Calu3 (cell line): Measurements from ENCODE around the gene EGFL7. TPM values are rescaled to one million over a fixed set of nuclear protein-coding genes. Genes with fewer than 3 reads are reported as not detected.

Experiments used
- BruUV-seq: library from RNA; stranded (reverse); fragments of 400-500 nt; replicated peaks from 2 replicates; lab custom pipeline; 2021; lab: Mats Ljungman, UMichigan
- CTCF ChIA-PET: fragments of 300-600 bp; sonication (Branson Sonifier 250); formaldehyde crosslinking; loops from one replicate; lab custom pipeline; 2022; ENCODE audit warnings: antibody characterized with exemption; lab: Charles Lee
- DNase-seq: peaks from one replicate; pipeline ENCODE4 v3.0.0; 2022
- H3K27ac Mint-ChIP-seq: one replicate; pipeline ENCODE4 v1.8.0; 2022; ENCODE audit warnings: mixed read lengths; ENCODE audit not compliant: unreplicated experiment
- H3K27me3 Mint-ChIP-seq: one replicate; pipeline ENCODE4 v1.8.0; 2022; ENCODE audit warnings: mixed read lengths; ENCODE audit not compliant: unreplicated experiment
- H3K36me3 Mint-ChIP-seq: one replicate; pipeline ENCODE4 v1.8.0; 2022; ENCODE audit warnings: mild to moderate bottlenecking, moderate library complexity, mixed read lengths; ENCODE audit not compliant: insufficient read depth, unreplicated experiment
- H3K4me1 Mint-ChIP-seq: one replicate; pipeline ENCODE4 v1.8.0; 2022; ENCODE audit warnings: mild to moderate bottlenecking, low read depth, mixed read lengths; ENCODE audit not compliant: unreplicated experiment
- H3K4me3 Mint-ChIP-seq: one replicate; pipeline ENCODE4 v1.8.0; 2022; ENCODE audit warnings: mild to moderate bottlenecking, low read depth, moderate library complexity, mixed read lengths; ENCODE audit not compliant: unreplicated experiment
- H3K9me3 Mint-ChIP-seq: one replicate; pipeline ENCODE4 v1.8.0; 2022; ENCODE audit warnings: low read depth, mixed read lengths; ENCODE audit not compliant: unreplicated experiment
- CTCF ChIP-seq: fragments of 200-600 bp; IDR thresholded peaks from one replicate; pipeline ENCODE4 v1.8.0; 2022; ENCODE audit warnings: antibody characterized with exemption; ENCODE audit not compliant: unreplicated experiment
- intact Hi-C: fragments of 100-400 bp; cut with micrococcal nuclease; formaldehyde crosslinking; loops from one replicate; pipeline ENCODE4 v1.10.0; 2022; ENCODE audit not compliant: unreplicated experiment
- total RNA-seq: library from RNA; stranded (reverse); gene quantifications from 2 replicates; pipeline ENCODE4 v1.2.3, GENCODE V29; 2022

The EGFL7 gene
- total RNA-seq, 1 experiment from 2014 or later: 1.3 TPM

GRCh38 chr9:136712690-136713544 is 50.2 kb downstream of the EGFL7 start:
- H3K27me3 Mint-ChIP-seq: peaks cover 12% of the 10 kb centered on the region
- H3K9me3 Mint-ChIP-seq: no peaks in the 10 kb centered on the region
- CTCF ChIA-PET: interaction anchor here (0.6 kb wide), 1 partner anchor 59 kb away, joined by 5 read pairs; no protein-coding TSS in a partner anchor
- DNase-seq: no peak
- intact Hi-C loops: no loop called here
- H3K4me3 Mint-ChIP-seq: peak overlapping the region; percentile 24
- H3K27ac Mint-ChIP-seq: no peak overlapping the region
- no peak for TF ChIP-seq CTCF
- no peaks in the 10 kb centered on the region for H3K36me3 Mint-ChIP-seq
- H3K4me1 Mint-ChIP-seq: no peaks in the 10 kb centered on the region
- BruUV-seq: no TSS peak

GRCh38 chr9:136713550-136713949 is 50.8 kb downstream of the EGFL7 start:
- CTCF ChIA-PET: interaction anchor here (0.6 to 0.9 kb wide), 2 partner anchors 15 to 59 kb away, joined by 3 to 5 read pairs; no protein-coding TSS in a partner anchor
- no TSS peak for BruUV-seq
- H3K4me1 Mint-ChIP-seq: no peaks in the 10 kb centered on the region
- no peaks in the 10 kb centered on the region for H3K36me3 Mint-ChIP-seq
- peaks cover 12% of the 10 kb centered on the region for H3K27me3 Mint-ChIP-seq
- H3K4me3 Mint-ChIP-seq: peak overlapping the region; percentile 24
- intact Hi-C loops: no loop called here
- TF ChIP-seq CTCF: no peak
- no peaks in the 10 kb centered on the region for H3K9me3 Mint-ChIP-seq
- no peak for DNase-seq
- no peak overlapping the region for H3K27ac Mint-ChIP-seq

DNA sequence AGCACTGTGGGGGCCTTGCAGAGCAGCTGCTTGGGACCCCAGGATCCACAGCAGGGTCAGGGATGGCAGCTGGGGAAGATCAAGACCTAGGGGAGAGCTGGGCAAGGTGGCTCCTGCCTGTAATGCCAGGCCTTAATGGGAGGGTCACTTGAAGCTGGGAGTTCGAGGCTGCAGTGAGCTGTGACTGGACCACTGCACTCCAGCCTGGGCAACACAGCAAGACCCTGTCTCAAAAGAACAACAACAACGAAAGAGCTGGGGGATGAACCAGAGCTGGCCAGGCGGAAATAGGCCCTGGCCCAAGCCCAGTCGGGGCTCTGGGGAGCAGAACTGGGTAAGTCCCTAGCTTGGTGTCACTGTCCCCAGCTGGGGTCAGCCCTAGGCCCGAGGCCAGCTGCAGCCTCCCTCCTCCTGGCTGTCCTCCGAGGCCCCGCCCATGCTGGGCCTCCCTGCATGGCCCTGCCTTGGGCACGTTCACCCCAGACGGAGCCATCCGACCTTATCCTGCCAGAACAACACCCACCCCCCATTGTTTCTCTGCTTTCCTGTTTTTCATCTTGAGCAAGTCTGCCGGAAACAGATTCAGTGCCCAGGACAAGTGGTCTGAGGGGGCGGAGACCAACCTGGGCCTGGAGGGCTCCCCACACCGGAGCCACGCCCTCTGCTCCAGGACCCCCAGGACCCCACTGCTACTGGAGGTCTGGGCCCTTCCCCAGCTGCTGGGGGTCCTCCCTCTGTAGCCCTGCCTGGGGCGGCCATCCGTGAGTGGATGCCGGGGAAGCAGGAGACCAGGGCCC is 51.6 kb downstream of the EGFL7 start:
- Mint-ChIP-seq H3K9me3 (no peaks in the 10 kb centered on the region), H3K27ac (no peak overlapping the region), H3K27me3 (peaks cover 12% of the 10 kb centered on the region), H3K4me3 (no peak overlapping the region), H3K36me3 (no peaks in the 10 kb centered on the region), H3K4me1 (no peaks in the 10 kb centered on the region)
- CTCF ChIA-PET: interaction anchor here (0.9 kb wide), 1 partner anchor 15 kb away, joined by 3 read pairs; no protein-coding TSS in a partner anchor
- no TSS peak for BruUV-seq
- TF ChIP-seq CTCF: no peak
- intact Hi-C loops: no loop called here
- no peak for DNase-seq

DNA sequence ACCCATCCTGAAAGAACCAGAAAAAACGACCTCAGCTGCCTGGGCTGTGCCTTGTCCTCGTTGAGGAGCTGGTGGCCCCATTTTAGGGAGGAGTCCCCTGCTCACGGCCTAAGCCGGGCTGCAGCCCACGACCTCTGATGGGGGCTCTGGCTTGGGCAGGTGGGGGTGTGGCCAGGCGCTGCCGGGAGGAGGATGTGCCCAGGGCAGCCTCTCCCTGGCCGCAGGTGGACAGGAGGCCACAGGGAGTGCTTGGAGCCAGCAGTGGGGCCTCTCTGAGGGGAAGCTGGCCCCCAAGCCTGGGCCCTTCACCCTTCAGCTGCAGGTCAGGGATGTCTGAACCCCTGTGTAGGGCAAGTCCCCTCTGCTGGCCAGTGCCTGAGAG is 52.2 kb downstream of the EGFL7 start:
- H3K4me1 Mint-ChIP-seq: no peaks in the 10 kb centered on the region
- intact Hi-C loops: no loop called here
- no peak for DNase-seq

More for the DNA sequence above, 52.2 kb downstream of the EGFL7 start:
- BruUV-seq: no TSS peak
- H3K4me3 Mint-ChIP-seq: no peak overlapping the region
- CTCF ChIA-PET: no interaction called here
- H3K27me3 Mint-ChIP-seq: peaks cover 12% of the 10 kb centered on the region
- H3K9me3 Mint-ChIP-seq: no peaks in the 10 kb centered on the region
- H3K27ac Mint-ChIP-seq: no peak overlapping the region
- TF ChIP-seq CTCF: no peak
- no peaks in the 10 kb centered on the region for H3K36me3 Mint-ChIP-seq
